Islet of Langerhans (tissue), 1 donor: ENCODE results near the gene CHN1.
A peak's percentile ranks its signal among the peaks of the same experiment; 100 is the strongest.

Experiments used
- FAIRE-seq: peaks from one replicate; lab custom pipeline; 2011; peaks lifted over from hg19 to GRCh38; lab: Jason Lieb, UNC

CHN1 gene

DNA sequence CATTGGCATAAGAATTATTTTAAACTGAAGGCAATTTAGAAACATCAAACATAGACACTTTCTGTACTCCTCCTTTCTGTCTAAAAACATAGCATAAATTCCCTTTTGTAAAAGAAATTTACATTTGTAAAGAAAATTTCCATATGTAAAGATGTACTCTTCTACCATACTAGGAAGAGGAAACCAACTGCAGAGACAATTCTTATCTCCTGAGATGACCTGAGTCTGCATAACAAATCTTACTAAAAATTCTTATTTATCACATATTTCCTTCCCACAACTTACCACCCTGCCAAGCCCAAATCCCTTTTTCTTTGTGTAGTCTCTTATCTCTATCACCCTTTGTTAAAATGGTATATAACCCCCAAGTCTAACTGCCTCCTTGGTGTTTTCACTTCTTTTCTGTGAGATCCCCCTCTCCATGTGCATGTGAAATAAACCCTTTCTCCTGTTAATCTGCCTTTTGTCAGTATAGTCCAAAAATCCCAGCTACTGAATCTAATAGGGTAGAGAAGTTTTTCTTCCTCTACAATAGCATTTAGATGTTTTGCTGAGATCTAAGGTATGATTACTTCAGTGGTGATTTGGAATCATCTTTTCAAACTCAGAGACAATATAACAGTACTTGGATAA lies 81.0 kb downstream of the CHN1 start:
- no peak for FAIRE-seq

DNA sequence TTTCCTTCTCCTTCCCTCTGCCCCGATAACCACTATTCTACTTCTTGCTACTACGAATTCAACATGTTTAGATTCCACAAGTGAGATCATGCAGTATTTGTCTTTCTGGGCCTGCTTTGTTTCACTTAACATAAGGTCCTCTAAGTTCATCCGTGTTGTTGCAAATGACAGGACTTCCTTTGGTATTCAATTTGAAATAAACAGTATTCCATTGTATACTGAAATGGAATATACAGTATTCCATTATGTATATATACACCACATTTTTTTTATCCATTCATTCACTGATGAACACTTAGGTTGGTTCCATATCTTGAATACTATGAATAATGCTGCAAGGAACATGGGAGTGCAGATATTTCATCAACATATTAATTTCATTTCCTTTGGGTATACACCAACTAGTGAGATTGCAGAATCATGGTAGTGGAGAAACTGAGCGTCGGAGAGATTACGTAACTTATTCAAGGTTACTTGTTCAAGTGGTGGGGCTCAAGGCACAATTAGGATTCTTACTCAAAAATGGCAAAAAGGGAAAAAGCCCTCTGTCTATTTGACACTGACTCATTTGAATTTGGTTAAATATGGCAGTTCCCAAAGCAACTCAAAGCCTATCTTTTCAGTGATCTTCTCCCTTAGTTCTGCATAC lies 85.1 kb downstream of the CHN1 start:
- no peak for FAIRE-seq

DNA sequence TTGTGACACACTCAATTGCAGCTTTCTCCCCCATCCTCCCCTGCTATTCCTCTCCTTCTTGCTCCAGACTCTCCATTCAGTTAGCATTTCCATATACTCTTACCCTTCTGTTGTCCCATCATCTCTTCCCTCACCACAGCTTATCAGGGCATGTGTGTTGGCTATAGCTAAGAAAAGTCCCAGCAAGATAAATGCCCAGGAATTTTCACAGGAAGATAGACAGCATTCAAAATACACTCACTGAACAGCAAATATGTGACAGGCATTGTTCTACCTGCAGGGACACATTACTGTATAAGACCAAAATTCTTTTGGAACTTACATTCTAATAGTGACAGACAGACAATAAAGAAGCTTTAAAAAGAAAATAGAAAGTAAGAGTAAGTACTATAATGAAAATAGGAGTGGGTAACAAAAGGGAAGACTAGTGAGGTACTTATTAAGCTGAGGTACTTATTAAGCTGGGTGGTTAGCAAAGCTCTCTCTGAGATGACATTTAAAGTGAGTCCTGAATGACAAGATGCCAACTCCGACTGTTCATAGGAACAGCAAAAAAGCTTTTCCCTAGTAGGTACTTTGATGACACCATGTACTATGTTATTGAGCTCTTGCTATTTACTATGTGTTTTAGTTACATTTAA lies 86.2 kb downstream of the CHN1 start:
- FAIRE-seq, result no peak

DNA sequence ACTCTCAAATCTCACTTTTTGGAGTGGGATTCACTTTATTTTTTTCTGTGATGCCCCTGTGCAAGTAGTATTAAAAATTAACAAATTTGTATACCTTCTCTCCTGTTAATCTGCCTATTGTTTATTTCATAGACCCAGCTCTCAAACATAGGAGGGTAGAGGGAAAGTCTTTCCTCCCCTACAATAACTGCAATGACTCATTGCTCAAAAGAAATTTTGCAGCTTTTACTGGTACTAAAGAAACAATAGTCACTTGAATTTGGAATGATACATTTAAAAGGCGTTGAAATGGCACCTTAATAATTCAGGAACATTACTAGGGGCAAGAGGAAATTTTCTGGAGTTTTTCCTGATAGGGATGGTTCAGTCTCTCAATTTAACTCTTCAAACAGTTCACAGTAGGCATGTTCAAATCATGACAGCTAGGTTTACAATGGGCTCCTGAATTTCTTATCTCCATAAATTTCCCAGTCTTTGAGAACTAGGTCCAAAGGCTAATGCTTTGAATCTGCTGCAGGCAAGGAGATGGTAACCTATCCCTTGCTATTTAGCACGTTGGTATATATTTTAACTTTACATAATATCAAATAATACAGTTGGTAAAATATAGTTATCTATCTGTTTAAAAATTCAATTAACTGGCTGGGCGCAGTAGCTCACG lies 88.8 kb downstream of the CHN1 start:
- FAIRE-seq, result no peak

DNA sequence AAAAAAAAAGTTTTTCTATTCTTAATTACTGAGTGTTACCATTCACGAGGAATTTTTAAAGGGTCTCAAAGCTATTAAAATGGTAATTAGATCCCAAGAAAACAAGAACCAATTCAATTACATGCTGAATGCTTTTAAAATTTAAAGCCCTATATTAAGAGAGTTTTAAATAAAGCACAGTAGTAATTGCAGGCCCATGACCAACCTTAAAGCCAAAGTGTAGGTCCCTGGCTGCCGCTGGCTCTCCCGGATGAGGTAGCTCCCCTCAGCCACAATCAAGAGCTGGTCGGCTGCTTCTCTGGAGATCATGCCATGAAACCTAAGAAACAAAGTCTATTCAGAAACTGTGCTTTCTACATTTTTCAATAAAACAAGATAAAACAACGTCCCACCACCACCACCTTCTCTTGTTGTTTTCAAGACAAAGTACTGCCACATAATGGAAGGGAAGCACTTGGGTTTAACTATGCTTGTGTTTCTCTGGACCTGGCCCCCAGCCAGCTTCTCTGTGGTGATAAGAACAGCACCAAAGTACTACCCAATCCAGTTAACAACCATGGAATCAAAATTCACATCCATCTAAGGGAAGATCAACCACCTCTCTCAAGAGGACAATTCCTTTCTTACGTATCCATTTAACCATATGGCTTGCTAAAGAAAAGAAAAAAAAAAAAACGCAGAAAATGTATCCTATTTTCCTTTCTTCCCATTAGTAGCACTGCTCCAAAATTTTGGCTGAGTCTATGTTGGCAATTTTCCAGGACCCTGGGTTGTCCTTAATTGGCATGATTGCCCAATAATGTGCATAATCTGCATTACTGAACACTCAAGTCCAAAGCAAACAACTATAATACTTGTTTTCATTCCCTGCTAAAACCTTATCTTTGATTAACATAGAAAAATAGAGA lies 90.1 kb downstream of the CHN1 start:
- no peak for FAIRE-seq

DNA sequence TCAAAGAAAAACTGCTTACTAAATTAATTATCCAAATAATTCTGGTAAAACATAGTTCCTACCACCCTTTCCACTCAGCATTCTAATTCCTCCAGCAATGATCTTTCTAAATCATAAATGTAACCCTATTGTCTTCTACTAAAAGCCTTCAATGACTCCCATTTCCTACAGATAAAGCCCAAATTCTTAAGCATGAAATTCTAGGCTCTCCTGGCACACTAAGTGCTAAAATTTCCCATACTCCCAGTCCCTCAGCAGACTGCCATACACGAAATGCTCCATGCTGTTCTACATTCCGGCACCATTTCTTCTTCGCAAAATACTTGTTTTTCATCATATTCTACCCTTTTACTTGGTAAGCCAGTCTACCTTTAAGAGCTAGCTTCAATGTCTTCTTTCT lies 96.9 kb downstream of the CHN1 start:
- FAIRE-seq, result no peak

DNA sequence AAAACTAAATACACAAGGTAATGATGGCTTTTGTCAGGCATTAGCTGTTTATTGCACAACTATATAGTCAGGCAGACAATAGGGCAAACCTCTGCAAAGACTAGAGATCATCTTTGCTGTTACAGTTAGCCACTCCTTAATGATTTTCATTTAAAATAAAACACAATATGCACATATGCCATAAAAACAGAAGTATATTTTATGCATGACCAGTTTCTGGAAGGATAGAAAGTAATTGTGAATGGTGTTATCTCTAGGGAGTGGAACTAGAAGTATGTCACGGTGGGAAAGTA lies 102.0 kb downstream of the CHN1 start:
- FAIRE-seq, result no peak

DNA sequence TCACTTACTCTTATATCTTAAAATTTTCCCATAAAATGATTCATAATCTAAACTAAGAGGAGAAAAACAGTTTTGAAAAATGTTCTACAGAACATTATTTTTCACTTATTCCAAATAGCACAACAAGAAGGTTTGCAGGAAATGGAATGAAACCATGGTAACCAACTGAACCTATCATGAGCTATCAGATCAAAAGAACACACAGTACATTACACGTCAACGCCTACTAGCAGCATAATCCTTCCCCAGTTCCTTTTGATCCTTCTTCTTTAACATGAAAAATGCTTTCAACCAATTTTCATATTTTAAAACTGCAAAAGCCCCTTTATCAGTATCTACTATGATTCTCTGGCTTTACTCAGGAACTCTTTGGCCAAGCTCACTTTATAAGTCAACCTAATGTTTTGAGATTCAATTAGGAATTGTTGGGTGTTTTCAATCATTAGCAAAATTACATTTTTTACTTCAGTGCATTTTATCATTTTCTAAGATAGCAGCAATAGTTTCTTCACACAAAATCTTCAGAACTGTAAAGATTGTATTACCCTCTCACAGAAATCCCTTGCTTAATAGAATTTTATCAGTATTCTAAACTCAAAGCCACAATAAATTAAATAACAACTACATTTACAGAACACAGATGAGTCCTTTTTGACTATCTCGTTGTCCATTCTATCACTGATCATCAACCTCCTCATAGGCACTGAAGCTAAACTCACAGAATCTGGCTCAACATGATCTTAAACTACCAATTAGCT lies 102.5 kb downstream of the CHN1 start:
- peak; percentile 96 for FAIRE-seq

DNA sequence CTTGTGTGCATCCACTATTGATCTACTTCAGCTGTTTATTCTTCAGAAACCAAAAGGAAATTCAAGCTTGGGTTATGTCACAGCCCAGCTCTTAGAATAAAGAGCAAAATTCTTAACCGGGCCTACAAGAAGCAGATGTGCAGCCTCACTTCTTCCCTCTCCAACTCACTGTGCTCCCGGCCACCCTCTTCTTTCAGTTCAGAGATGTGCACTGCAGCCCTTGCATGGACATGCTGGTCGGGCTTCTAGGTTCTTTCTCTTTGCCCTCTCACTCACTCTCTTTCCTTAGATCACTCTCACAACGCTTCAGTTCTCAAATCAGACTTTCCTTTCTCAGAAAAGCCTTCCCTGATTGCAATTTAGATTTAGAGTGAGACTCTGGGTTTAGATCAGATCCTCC lies 104.1 kb downstream of the CHN1 start:
- FAIRE-seq, result peak; percentile 56

DNA sequence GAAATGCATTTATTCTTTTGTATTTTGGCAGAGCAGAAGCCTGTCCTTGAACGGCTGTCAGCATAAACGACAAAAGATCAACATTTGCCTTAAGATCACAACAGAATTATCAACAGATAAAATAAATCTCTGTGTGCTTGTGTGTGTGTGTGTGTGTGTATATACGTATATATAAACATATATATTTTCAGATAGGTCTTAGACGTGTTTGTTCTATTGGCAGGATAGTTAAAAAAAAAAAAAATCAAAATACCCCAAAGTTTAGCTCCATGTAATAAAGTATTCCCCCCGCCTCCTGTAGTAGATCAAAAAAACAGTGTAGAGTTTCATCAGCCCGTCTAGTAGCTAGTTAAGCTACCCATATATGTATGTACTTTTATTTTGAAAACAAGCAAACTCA lies 107.9 kb downstream of the CHN1 start:
- peak; percentile 36 for FAIRE-seq

DNA sequence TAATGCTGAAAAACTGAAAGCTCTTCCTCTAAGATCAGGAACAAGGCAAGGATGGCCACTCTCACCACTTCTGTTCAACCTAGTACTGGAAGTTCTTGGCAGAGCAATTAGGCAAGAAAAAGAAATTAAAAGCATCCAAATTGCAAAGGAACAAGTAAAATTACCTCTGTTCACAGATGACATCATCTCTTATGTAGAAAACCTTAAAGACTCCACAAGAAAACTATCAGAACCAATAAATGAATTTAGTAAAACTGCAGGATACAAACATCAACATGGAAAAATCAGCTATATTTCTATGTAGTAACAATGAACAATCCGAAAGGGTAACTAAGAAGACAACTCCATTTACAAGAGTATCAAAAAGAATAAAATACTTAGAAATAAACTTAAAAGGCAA lies 112.2 kb downstream of the CHN1 start:
- peak; percentile 81 for FAIRE-seq

DNA sequence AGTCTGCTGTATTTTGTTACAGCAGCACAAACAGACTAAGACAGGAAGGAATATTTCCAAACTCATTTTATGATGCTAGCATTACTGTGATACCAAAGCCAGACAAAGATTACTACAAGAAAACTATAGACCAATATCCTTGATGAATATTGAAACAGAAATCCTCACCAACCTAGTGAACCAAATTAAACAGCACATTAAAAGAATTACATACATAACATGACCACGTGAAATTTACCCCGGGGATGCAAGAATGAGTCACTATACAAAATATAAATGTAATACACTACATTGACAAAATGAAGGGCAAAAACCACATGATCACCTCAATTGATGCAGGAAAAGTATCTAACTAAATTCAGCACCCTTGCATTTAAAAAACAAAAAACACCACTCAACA lies 112.6 kb downstream of the CHN1 start:
- no peak for FAIRE-seq

DNA sequence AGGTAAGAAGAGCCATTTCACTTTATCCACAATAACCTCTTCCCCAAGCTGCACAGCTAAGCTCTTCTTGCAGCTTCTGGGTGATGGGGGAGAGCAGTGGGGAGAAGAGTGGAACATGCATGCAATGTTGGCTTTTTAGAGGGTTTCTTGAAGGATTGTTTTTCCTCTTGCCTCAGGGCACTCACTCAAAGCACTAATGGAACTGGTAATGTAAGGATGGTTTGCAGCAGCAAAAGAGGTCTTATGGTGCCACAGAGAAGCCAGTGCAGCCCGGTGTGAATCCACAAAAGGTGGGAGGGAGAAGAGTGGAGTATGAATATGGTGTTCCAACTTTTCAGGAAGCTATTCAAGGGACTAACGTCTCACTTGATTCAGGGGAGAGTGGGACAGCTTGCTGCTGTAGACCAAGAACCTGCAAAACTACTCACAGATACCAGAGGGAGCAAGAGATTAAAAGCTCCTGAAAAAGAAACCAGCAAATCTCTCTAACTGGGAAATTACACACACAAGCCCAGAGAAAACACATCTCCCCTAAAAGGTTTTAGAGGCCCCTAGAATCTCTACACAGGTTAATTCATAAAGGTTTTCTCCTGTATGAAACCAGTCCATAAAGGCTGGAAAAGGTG lies 116.4 kb downstream of the CHN1 start:
- FAIRE-seq, result no peak

DNA sequence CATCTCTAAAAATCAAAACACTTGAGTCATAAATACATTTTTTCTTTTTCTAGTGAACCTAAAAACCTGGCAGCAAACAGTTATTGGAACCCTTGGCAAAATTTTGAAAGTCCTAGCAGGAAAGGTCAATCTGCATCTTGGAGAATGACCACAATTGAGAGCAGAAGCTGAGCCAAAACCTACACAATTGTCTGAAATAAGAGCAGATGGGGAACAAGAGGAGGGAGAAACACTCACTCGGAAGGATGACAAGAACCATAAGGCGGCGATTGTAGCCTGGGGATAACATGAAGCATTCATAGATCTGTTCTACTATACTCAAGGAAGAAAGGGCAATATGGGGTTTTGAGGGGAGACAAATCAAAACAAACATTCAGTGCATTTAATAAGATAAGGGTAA lies 117.0 kb downstream of the CHN1 start:
- no peak for FAIRE-seq

DNA sequence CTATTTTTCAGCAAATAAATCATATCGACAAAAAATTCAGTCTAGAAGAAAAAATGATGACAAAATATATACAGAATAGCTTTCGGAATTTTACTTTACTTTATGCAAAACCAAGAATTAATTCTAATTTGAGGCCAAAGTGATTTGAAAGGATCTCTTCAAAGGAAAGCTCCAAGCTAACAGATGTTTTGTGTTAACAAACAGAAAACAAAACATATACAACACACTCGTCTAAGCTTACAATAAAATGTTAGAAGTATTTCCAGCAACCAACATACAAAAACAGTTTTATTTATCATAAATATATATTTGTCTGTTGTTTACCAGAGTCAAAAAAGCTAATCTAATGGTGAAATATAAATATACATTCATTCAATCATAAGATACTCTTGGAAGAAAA lies 122.8 kb downstream of the CHN1 start:
- no peak for FAIRE-seq

DNA sequence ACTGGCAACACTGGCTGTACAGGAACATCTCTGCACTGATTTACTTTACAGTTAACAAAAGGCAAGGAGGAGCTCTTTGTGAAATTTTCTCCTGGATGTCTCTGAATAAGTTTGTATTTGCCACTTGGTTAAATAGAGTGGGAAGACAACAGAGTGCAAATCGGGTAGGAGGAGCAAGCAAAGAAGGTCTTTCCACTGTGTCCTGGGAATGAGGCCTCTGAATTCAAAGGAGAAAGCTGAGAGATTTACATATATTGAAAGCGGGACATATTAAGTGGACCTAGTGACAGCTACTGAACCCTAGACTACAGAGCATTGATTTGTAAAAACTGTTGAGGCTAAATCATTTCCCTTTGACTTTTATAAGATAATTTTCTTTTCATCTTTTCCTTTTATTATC lies 123.5 kb downstream of the CHN1 start:
- no peak for FAIRE-seq

DNA sequence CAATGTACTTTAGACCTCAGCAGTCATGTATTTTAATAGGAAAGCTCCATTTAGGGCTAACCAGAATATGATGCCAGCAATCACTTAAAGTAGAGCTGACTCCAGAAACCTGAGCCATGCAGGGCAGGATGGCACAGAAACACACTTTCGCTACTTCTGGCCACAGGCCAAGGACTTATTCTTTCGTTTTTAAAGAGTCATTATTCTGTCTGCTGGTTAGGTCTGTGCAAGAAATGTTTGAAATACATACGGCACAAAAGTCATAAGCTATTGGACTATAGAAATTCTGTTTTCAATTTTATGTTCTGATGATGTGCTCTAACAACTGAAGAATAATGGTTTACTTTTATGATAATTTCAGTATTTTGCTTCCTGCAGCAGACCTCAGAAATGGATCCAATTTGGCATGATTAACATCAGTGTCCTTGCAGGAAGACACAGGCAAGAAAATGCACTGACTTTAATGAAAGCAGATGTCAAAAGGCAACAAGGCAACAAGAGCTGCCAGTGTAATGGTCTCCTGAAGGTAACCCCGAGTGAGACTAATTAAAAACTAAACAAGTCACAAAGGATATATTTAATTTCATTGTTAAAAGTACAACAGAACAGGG lies 126.5 kb downstream of the CHN1 start:
- FAIRE-seq, result peak; percentile 94

DNA sequence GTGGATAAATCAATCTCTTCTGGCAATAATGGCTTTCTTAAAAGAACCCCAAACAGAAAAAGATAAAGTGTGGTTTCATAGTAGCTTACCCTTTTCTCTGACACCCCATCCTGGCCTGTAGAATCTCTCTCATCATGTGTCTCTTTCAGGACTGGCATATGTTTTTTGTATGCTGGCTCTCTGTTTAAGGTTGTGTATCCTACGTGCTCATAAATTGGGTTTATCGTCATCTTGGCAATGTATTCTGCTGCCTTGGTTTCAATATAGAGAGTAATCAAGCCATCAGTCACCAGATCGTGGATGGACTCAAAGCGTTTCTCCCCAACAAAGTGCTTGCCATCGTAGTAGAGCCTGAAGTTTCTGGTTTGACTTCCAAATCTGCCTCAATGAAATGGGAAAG lies 127.4 kb downstream of the CHN1 start:
- FAIRE-seq, result no peak

DNA sequence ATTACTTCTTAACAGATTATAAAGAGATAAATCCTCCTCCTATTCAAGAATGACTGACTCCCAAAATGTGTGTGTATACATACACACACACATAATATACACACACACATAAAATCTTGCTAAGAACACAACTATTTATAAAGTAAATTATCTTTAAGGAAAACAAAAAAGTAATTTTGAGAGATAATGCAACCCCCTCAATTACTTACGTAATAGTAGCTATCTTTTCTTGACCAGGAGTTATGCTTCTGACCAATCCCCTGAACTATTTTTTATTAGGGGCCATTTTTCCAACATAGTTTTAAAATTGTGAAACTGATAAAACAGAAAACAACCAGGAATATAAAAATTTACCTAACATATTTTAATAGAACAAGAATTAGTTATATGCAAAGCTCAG lies 127.9 kb downstream of the CHN1 start:
- FAIRE-seq, result no peak

DNA sequence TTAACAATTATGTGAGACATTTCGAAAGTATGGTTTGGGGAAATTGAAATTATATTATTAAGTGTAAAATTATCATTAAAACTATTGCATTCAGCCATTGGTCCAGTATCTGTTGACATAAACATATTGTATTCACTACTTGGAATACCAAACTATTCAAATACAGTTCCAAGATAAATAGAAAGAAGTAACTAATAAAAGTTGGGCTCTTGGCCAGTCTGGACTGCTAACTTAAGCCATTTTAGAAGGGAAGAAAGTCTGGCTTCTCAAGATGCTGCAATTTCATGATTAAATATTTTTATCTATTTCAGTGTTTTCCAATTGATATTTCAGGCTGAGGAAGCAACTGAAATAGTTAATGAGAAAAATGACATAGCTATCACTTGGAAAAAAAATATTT lies 131.1 kb downstream of the CHN1 start:
- FAIRE-seq, result no peak

DNA sequence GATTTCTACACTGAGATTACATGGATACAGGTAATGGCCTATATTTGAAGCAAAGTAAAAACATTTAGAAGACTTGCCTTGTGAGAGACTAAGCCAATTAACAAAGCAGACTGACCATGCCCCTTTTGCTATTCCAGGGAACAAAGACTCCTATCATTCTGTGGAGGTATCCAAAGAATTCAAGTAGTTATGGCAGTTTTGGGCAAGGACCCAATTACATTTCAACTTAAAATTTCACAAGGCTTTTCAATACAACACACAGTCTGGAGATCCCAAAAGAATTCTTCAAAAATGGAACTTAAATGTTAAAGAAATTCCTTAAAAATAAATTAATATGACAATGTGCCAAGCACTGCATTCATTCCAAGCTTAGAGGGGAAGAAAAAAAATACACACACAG lies 131.7 kb downstream of the CHN1 start:
- FAIRE-seq, result no peak
